CD4-positive, CD25-positive, alpha-beta regulatory T cell (primary cell): ENCODE measurements around the gene LATS2. TPM values are rescaled to one million over a fixed set of nuclear protein-coding genes. Genes with fewer than 3 reads are reported as not detected.
A peak's percentile ranks its signal among the peaks of the same experiment; 100 is the strongest.
"Not testable (repeated sequence)": the region's sequence is repeated elsewhere in the genome, so short reads cannot be mapped to it uniquely, and the experiment has no call there.

Experiments
- ATAC-seq, 2 donors: fragments of 150-1000 bp; cut with Tn5 transposase; one replicate each; pipeline ENCODE4 v1.10.0; 2021; ENCODE audit warnings: low read depth in 2 of 2, moderate number of reproducible peaks in 2 of 2, moderate library complexity in 1 of 2
- DNase-seq, 3 donors: peaks; one replicate each; pipeline versions ENCODE4 v3.0.0 to v3.0.0-alpha.2; 2012 to 2022; ENCODE audit warnings: mixed read lengths in 1 of 3
- H3K27ac ChIP-seq: one replicate; pipeline ENCODE4 v1.7.0; 2013; ENCODE audit warnings: mild to moderate bottlenecking, low read length; ENCODE audit not compliant: insufficient read depth, poor library complexity, severe bottlenecking
- H3K27me3 ChIP-seq: one replicate; pipeline ENCODE4 v1.7.0; 2013; ENCODE audit warnings: low read length; ENCODE audit not compliant: control insufficient read depth, insufficient read depth
- H3K36me3 ChIP-seq: one replicate; pipeline ENCODE4 v1.7.0; 2013; ENCODE audit warnings: mild to moderate bottlenecking, low read length, moderate library complexity; ENCODE audit not compliant: control insufficient read depth, insufficient read depth
- H3K4me1 ChIP-seq: 2 replicates; pipeline ENCODE4 v1.7.0; 2013; ENCODE audit warnings: mild to moderate bottlenecking, low read length; ENCODE audit not compliant: insufficient read depth, control insufficient read depth, poor library complexity, severe bottlenecking
- H3K4me3 ChIP-seq: one replicate; pipeline ENCODE4 v1.7.0; 2013; ENCODE audit warnings: low read depth, mild to moderate bottlenecking, low read length, moderate library complexity
- H3K9me3 ChIP-seq, 2 experiments: 1 replicate in 1 of 2; 2 replicates in 1 of 2; pipeline ENCODE4 v1.7.0; 2013; ENCODE audit warnings: low read length in 2 of 2, mild to moderate bottlenecking in 1 of 2, moderate library complexity in 1 of 2; ENCODE audit not compliant: control insufficient read depth in 2 of 2
- H3K27ac Mint-ChIP-seq, 3 donors: one replicate each; pipeline ENCODE4 v1.8.0; 2020 to 2022; ENCODE audit warnings: mild to moderate bottlenecking in 3 of 3, mixed read lengths in 3 of 3, moderate library complexity in 2 of 3
- H3K27me3 Mint-ChIP-seq: one replicate; pipeline ENCODE4 v1.8.0; 2022; ENCODE audit warnings: mild to moderate bottlenecking, mixed read lengths
- H3K36me3 Mint-ChIP-seq: one replicate; pipeline ENCODE4 v1.8.0; 2020; ENCODE audit warnings: mixed read lengths
- H3K4me1 Mint-ChIP-seq, 4 donors: one replicate each; pipeline ENCODE4 v1.8.0; 2020 to 2022; ENCODE audit warnings: mixed read lengths in 4 of 4, mild to moderate bottlenecking in 1 of 4
- H3K4me3 Mint-ChIP-seq, 4 donors: one replicate each; pipeline ENCODE4 v1.8.0; 2020 to 2022; ENCODE audit warnings: mild to moderate bottlenecking in 4 of 4, mixed read lengths in 4 of 4, moderate library complexity in 3 of 4
- H3K9me3 Mint-ChIP-seq, 7 donors: one replicate each; pipeline ENCODE4 v1.8.0; 2020 to 2022; ENCODE audit warnings: mixed read lengths in 7 of 7, mild to moderate bottlenecking in 3 of 7, moderate library complexity in 2 of 7
- polyA plus RNA-seq, 4 donors: library from polyadenylated mRNA; unstranded; fragments of 300-500 nt; fragmentation: Illumina TruSeq; gene quantifications; one replicate each; pipeline ENCODE4 v1.2.3, GENCODE V29; 2021
- total RNA-seq: library from RNA; stranded (reverse); gene quantifications from one replicate; pipeline ENCODE4 v1.2.3, GENCODE V29; 2022

The LATS2 gene
- total and polyA plus RNA-seq, 5 donors from 2014 or later: 0.35 TPM; not detected in 4

- no peak overlapping the region for H3K4me3 ChIP-seq
- no peak for DNase-seq
- no peaks in the 10 kb centered on the region for H3K9me3 ChIP-seq
- Mint-ChIP-seq H3K27me3 (peaks cover 24% of the 10 kb centered on the region), H3K4me1 (no peaks in the 10 kb centered on the region), H3K27ac (no peak overlapping the region), H3K36me3 (no peaks in the 10 kb centered on the region), H3K9me3 (peaks cover 0 to 3% (median 0%) of the 10 kb centered on the region in 7 donors), H3K4me3 (no peak overlapping the region)
- ATAC-seq: no peak
- no peak overlapping the region for H3K27ac ChIP-seq
- no peaks in the 10 kb centered on the region for H3K27me3 ChIP-seq
- H3K4me1 ChIP-seq: no peaks in the 10 kb centered on the region
- no peaks in the 10 kb centered on the region for H3K36me3 ChIP-seq
Observed at GRCh38 chr13:20953245-20953931, 108.0 kb downstream of the LATS2 start.

- ATAC-seq: no peak
- Histone ChIP-seq H3K9me3 (no peaks in the 10 kb centered on the region), H3K4me3 (no peak overlapping the region), H3K4me1 (no peaks in the 10 kb centered on the region), H3K27me3 (no peaks in the 10 kb centered on the region), H3K27ac (no peak overlapping the region), H3K36me3 (no peaks in the 10 kb centered on the region)
- Mint-ChIP-seq H3K27ac (no peak overlapping the region), H3K27me3 (peaks cover 30% of the 10 kb centered on the region), H3K9me3 (peaks cover 0 to 3% (median 0%) of the 10 kb centered on the region in 7 donors), H3K36me3 (no peaks in the 10 kb centered on the region), H3K4me1 (no peaks in the 10 kb centered on the region), H3K4me3 (no peak overlapping the region)
- DNase-seq: no peak
Observed at GRCh38 chr13:20952838-20953237, 108.5 kb downstream of the LATS2 start.

DNA sequence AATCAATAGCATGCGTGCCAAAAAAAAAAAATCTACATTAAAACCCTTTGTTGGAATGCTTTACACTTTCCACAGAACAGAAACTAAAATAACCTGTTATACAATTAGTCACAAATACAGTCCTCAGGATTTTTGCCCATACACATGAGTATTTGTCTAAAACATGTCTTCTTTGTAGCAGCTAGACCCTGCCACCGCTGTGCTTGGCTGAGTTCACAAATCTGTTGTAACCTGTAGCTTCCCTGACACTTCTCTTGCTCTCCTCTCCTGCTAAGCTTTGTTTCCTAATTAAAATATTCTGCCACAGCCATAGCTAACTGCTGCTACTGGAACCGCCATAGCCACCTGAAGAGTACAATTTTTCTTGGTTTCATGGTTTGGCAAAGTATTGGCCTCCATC, 113.4 kb downstream of the LATS2 start:
- H3K36me3 Mint-ChIP-seq, H3K36me3 ChIP-seq, H3K27ac Mint-ChIP-seq, H3K27me3 ChIP-seq, H3K4me3 Mint-ChIP-seq, H3K9me3 Mint-ChIP-seq, DNase-seq, H3K4me1 Mint-ChIP-seq, H3K27ac ChIP-seq, H3K9me3 ChIP-seq, ATAC-seq, H3K4me3 ChIP-seq, H3K4me1 ChIP-seq: not testable (repeated sequence)
- peaks cover 64% of the 10 kb centered on the region for H3K27me3 Mint-ChIP-seq

- H3K9me3 ChIP-seq: no peaks in the 10 kb centered on the region
- peaks cover 6% of the 10 kb centered on the region for H3K4me1 ChIP-seq
- peaks cover 0 to 1% (median 0%) of the 10 kb centered on the region in 7 donors for H3K9me3 Mint-ChIP-seq
- DNase-seq (peak in 1 of 3 donors; percentile 7), ATAC-seq (no peak)
- H3K27ac ChIP-seq: no peak overlapping the region
- H3K27me3 Mint-ChIP-seq: peaks cover 63% of the 10 kb centered on the region
- H3K36me3 ChIP-seq: no peaks in the 10 kb centered on the region
- no peak overlapping the region for H3K27ac Mint-ChIP-seq
- no peaks in the 10 kb centered on the region for H3K27me3 ChIP-seq
- no peak overlapping the region for H3K4me3 Mint-ChIP-seq
- no peaks in the 10 kb centered on the region for H3K36me3 Mint-ChIP-seq
- no peak overlapping the region for H3K4me3 ChIP-seq
- peaks cover 0 to 7% (median 0%) of the 10 kb centered on the region in 4 donors for H3K4me1 Mint-ChIP-seq
Observed at GRCh38 chr13:20945952-20946383, 115.4 kb downstream of the LATS2 start.

GRCh38 chr13:20942938-20943559, 118.3 kb downstream of the LATS2 start:
- ATAC-seq: no peak
- H3K27ac Mint-ChIP-seq: no peak overlapping the region
- no peak overlapping the region for H3K4me3 Mint-ChIP-seq
- Histone ChIP-seq H3K4me3 (no peak overlapping the region), H3K27me3 (no peaks in the 10 kb centered on the region), H3K9me3 (no peaks in the 10 kb centered on the region), H3K36me3 (no peaks in the 10 kb centered on the region), H3K27ac (no peak overlapping the region), H3K4me1 (peaks cover 6% of the 10 kb centered on the region)
- peaks cover 0 to 7% (median 0%) of the 10 kb centered on the region in 4 donors for H3K4me1 Mint-ChIP-seq
- peaks cover 60% of the 10 kb centered on the region for H3K27me3 Mint-ChIP-seq
- H3K36me3 Mint-ChIP-seq: no peaks in the 10 kb centered on the region
- no peak for DNase-seq
- H3K9me3 Mint-ChIP-seq: no peaks in the 10 kb centered on the region

- H3K36me3 Mint-ChIP-seq, H3K9me3 ChIP-seq, ATAC-seq, H3K27me3 ChIP-seq, H3K9me3 Mint-ChIP-seq, H3K4me3 Mint-ChIP-seq, H3K27ac ChIP-seq, H3K4me1 Mint-ChIP-seq, DNase-seq, H3K4me1 ChIP-seq, H3K36me3 ChIP-seq, H3K4me3 ChIP-seq, H3K27ac Mint-ChIP-seq: not testable (repeated sequence)
- H3K27me3 Mint-ChIP-seq: peaks cover 40% of the 10 kb centered on the region
Observed at GRCh38 chr13:20940511-20940910, 120.9 kb downstream of the LATS2 start.

GRCh38 chr13:20940083-20940482, 121.3 kb downstream of the LATS2 start:
- ATAC-seq (no peak), DNase-seq (no peak)
- Mint-ChIP-seq H3K36me3 (no peaks in the 10 kb centered on the region), H3K4me1 (peaks cover 0 to 2% (median 0%) of the 10 kb centered on the region in 4 donors), H3K9me3 (no peaks in the 10 kb centered on the region), H3K27ac (no peak overlapping the region), H3K4me3 (no peak overlapping the region), H3K27me3 (peaks cover 36% of the 10 kb centered on the region)
- no peaks in the 10 kb centered on the region for H3K4me1 ChIP-seq
- no peak overlapping the region for H3K27ac ChIP-seq
- H3K27me3 ChIP-seq: no peaks in the 10 kb centered on the region
- H3K4me3 ChIP-seq: no peak overlapping the region
- no peaks in the 10 kb centered on the region for H3K36me3 ChIP-seq
- H3K9me3 ChIP-seq: no peaks in the 10 kb centered on the region

DNA sequence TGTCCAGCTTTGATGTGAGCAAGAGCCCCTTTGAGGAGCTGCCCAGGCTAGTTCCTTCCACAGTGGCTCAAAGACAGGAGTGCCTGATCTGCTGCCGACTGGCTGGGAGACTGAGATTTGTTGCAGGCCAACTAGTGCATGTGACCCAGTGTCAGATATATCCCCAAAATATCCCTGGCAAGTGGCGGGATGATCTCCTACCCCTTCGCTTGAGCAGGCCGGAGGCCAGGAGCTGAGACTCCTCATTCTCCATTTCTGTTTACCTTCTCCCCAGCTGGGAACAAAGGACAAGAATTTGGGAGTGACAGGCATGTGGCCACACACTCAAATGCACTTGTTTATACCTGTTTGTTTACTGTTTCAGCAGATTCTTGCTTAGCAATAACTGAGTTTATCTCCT, 121.7 kb downstream of the LATS2 start:
- Mint-ChIP-seq H3K4me3 (no peak overlapping the region), H3K27ac (no peak overlapping the region), H3K27me3 (peaks cover 32% of the 10 kb centered on the region), H3K4me1 (peaks cover 0 to 2% (median 0%) of the 10 kb centered on the region in 4 donors), H3K9me3 (no peaks in the 10 kb centered on the region), H3K36me3 (no peaks in the 10 kb centered on the region)
- Histone ChIP-seq H3K36me3 (no peaks in the 10 kb centered on the region), H3K4me3 (no peak overlapping the region), H3K27ac (no peak overlapping the region), H3K4me1 (no peaks in the 10 kb centered on the region), H3K27me3 (no peaks in the 10 kb centered on the region), H3K9me3 (no peaks in the 10 kb centered on the region)
- DNase-seq (no peak), ATAC-seq (no peak)
